ENCODE results near the gene CPSF4L. TPM values are rescaled to one million over a fixed set of nuclear protein-coding genes. Genes with fewer than 3 reads are reported as not detected.

Gene CPSF4L
- total and polyA plus RNA-seq, 2 of the 13 experiments (the other 11 are each of a cell fraction or from before 2014, with no cell fraction given), result 0.73 to 1.6 TPM

- TF ChIP-seq ZNF646 (CRISPR knock-in tag; IDR thresholded peaks at IDR 0.05) (no peak), STAT6 (CRISPR knock-in tag; IDR thresholded peaks at IDR 0.05; ENCODE audit: borderline replicate concordance) (0 out of 2 replicates have a peak, but pooled peaks have one; percentile 5), GATAD2A (CRISPR knock-in tag; IDR thresholded peaks at IDR 0.05) (0 out of 2 replicates have a peak, but pooled peaks have one; percentile 3), FOXP4 (CRISPR knock-in tag; IDR thresholded peaks at IDR 0.05) (peak; percentile 17; the same call in 1 of the 2 replicates), HDAC2 (CRISPR knock-in tag; IDR thresholded peaks at IDR 0.05) (peak; percentile 20; the same call in 1 of the 2 replicates), ZNF704 (CRISPR knock-in tag; IDR thresholded peaks at IDR 0.05; ENCODE audit: borderline replicate concordance) (no peak), FOXO1 (CRISPR knock-in tag; IDR thresholded peaks at IDR 0.05) (no peak), ZKSCAN5 (CRISPR knock-in tag; IDR thresholded peaks at IDR 0.05) (no peak), PPARG (CRISPR knock-in tag; conservative IDR thresholded peaks at IDR 0.05) (no peak), IRF2 (CRISPR knock-in tag; IDR thresholded peaks at IDR 0.05) (0 out of 2 replicates have a peak, but pooled peaks have one; percentile 17), ZNF570 (CRISPR knock-in tag; IDR thresholded peaks at IDR 0.05; ENCODE audit: borderline replicate concordance) (no peak), POLR2G (IDR thresholded peaks at IDR 0.05; ENCODE audit: low read depth, low read length) (peak; percentile 45)
Measured at GRCh38 chr17:73262676-73263642, 1.3 kb upstream of the CPSF4L start (continued).

Measured in HepG2 (cell line).